Measurements from ENCODE around the gene TIMMDC1. TPM values are rescaled to one million over a fixed set of nuclear protein-coding genes. Genes with fewer than 3 reads are reported as not detected.

TIMMDC1 gene
- polyA plus RNA-seq, 1 of the 3 experiments (the other 2 are of a cell fraction): 128 TPM

DNA sequence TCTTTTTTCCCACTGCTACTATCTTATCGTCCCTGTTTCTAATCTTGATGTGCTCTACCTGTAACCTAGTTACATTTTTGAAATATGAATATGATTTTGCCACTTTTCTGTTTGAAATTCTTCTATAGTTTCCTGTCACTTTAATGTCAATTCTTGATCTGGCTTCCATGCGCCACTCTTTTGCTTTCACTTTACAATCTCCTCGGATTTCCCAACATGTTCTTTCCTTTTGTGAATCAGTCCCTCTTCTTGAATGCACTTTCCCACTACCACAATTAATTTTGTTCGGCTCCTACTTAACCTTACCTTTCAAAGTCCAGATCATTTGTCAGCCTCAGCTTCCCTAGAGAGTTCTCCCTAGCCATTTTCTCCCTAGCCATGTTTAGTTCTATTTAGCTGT is 8.3 kb downstream of the TIMMDC1 start:
- Histone ChIP-seq H3K9me3 (no peaks in the 10 kb centered on the region), H3K9me2 (no peaks in the 10 kb centered on the region), H3K4me1 (ENCODE audit: control insufficient read depth in 1 of 2, insufficient read depth in 2 of 2, low read depth in 1 of 2, low read length in 1 of 2) (no peaks in the 10 kb centered on the region; a peak in 2 of 4 replicates), H3K79me2 (ENCODE audit: insufficient read depth) (peaks cover 64% of the 10 kb centered on the region), H3K4me2 (no peak overlapping the region), H3K27me3 (ENCODE audit: insufficient read depth) (no peaks in the 10 kb centered on the region), H3F3A (replicated peaks; ENCODE audit: insufficient read depth) (no peaks in the 10 kb centered on the region), H2AFZ (ENCODE audit: low read depth) (no peak overlapping the region), H4K20me1 (ENCODE audit: insufficient read depth) (no peaks in the 10 kb centered on the region), H3K9ac (no peak overlapping the region), H3K36me3 (replicated peaks in 1 of 2; ENCODE audit: control insufficient read depth in 1 of 2, insufficient read depth in 2 of 2, low read length in 1 of 2) (peaks cover 59 to 66% of the 10 kb centered on the region in 2 experiments), H3K4me3 (ENCODE audit: low read depth in 2 of 2, low read length in 1 of 2) (no peak overlapping the region), H3K27ac (ENCODE audit: low read depth in 2 of 2, low read length in 1 of 2) (no peak overlapping the region)
- POLR2A ChIA-PET: no interaction called here
- no peak for TF ChIP-seq FOSL2 (IDR thresholded peaks at IDR 0.05; ENCODE audit: borderline replicate concordance, low read depth)
- TF ChIP-seq SMC3 (IDR thresholded peaks at IDR 0.05; ENCODE audit: low read depth, low read length): no peak
- no peak for TF ChIP-seq FOXM1 (IDR thresholded peaks at IDR 0.05; ENCODE audit: low read depth)
- TF ChIP-seq EZH2phosphoT487 (IDR thresholded peaks at IDR 0.05; ENCODE audit: borderline replicate concordance, low read depth): no peak
- no peak for TF ChIP-seq RFX5 (IDR thresholded peaks at IDR 0.05; ENCODE audit: low read length)
- no peak for TF ChIP-seq TCF12 (IDR thresholded peaks at IDR 0.05)
- no peak for TF ChIP-seq RAD21 (IDR thresholded peaks at IDR 0.05; ENCODE audit: low read length)
- no peak for TF ChIP-seq CHD2 (IDR thresholded peaks at IDR 0.05; ENCODE audit: low read length, partially characterized antibody)
- no peak for TF ChIP-seq NRF1 (IDR thresholded peaks at IDR 0.05; ENCODE audit: low read depth, low read length)
- TF ChIP-seq, protein P1, sequence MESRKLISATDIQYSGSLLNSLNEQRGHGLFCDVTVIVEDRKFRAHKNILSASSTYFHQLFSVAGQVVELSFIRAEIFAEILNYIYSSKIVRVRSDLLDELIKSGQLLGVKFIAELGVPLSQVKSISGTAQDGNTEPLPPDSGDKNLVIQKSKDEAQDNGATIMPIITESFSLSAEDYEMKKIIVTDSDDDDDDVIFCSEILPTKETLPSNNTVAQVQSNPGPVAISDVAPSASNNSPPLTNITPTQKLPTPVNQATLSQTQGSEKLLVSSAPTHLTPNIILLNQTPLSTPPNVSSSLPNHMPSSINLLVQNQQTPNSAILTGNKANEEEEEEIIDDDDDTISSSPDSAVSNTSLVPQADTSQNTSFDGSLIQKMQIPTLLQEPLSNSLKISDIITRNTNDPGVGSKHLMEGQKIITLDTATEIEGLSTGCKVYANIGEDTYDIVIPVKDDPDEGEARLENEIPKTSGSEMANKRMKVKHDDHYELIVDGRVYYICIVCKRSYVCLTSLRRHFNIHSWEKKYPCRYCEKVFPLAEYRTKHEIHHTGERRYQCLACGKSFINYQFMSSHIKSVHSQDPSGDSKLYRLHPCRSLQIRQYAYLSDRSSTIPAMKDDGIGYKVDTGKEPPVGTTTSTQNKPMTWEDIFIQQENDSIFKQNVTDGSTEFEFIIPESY (IDR thresholded peaks at IDR 0.05; ENCODE audit: borderline replicate concordance, low read depth): no peak
- TF ChIP-seq RCOR1 (IDR thresholded peaks at IDR 0.05; ENCODE audit: low read length): no peak
- TF ChIP-seq MXI1 (IDR thresholded peaks at IDR 0.05; ENCODE audit: low read depth, low read length): no peak
- TF ChIP-seq, protein P2, sequence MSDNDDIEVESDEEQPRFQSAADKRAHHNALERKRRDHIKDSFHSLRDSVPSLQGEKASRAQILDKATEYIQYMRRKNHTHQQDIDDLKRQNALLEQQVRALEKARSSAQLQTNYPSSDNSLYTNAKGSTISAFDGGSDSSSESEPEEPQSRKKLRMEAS (IDR thresholded peaks at IDR 0.05; ENCODE audit: low read depth): no peak
- TF ChIP-seq RXRA (IDR thresholded peaks at IDR 0.05; ENCODE audit: borderline replicate concordance, low read depth): no peak
- no peak for TF ChIP-seq TAF1 (IDR thresholded peaks at IDR 0.05; ENCODE audit: borderline replicate concordance, low read depth, low read length)
- TF ChIP-seq, protein P3, sequence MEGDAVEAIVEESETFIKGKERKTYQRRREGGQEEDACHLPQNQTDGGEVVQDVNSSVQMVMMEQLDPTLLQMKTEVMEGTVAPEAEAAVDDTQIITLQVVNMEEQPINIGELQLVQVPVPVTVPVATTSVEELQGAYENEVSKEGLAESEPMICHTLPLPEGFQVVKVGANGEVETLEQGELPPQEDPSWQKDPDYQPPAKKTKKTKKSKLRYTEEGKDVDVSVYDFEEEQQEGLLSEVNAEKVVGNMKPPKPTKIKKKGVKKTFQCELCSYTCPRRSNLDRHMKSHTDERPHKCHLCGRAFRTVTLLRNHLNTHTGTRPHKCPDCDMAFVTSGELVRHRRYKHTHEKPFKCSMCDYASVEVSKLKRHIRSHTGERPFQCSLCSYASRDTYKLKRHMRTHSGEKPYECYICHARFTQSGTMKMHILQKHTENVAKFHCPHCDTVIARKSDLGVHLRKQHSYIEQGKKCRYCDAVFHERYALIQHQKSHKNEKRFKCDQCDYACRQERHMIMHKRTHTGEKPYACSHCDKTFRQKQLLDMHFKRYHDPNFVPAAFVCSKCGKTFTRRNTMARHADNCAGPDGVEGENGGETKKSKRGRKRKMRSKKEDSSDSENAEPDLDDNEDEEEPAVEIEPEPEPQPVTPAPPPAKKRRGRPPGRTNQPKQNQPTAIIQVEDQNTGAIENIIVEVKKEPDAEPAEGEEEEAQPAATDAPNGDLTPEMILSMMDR (IDR thresholded peaks at IDR 0.05): no peak
- no peak for TF ChIP-seq GABPA (IDR thresholded peaks at IDR 0.05; ENCODE audit: low read depth)
- TF ChIP-seq NFIC (IDR thresholded peaks at IDR 0.05; ENCODE audit: borderline replicate concordance): no peak
- TF ChIP-seq TEAD4 (IDR thresholded peaks at IDR 0.05; ENCODE audit: borderline replicate concordance, insufficient read depth): no peak
- TF ChIP-seq, protein P4, sequence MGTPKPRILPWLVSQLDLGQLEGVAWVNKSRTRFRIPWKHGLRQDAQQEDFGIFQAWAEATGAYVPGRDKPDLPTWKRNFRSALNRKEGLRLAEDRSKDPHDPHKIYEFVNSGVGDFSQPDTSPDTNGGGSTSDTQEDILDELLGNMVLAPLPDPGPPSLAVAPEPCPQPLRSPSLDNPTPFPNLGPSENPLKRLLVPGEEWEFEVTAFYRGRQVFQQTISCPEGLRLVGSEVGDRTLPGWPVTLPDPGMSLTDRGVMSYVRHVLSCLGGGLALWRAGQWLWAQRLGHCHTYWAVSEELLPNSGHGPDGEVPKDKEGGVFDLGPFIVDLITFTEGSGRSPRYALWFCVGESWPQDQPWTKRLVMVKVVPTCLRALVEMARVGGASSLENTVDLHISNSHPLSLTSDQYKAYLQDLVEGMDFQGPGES (IDR thresholded peaks at IDR 0.05; ENCODE audit: low read depth, low read length): no peak
- no peak for DNase-seq
- whole genome bisulfite sequencing (ENCODE audit: low lambda C conversion rate): 97% methylated on average over 4 of the region's 4 CpGs
- CTCF ChIA-PET: interaction anchor here (0.8 kb wide), 1 partner anchor 12 kb away, joined by 3 read pairs; no protein-coding TSS in a partner anchor
